PC-3 (cell line): ENCODE data around the gene RRAGA. TPM values are rescaled to one million over a fixed set of nuclear protein-coding genes. Genes with fewer than 3 reads are reported as not detected.

ENCODE experiments used
- ATAC-seq: fragments of 200-7000 bp; cut with Tn5 transposase; 2 replicates; pipeline ENCODE4 v1.9.1; 2020; ENCODE audit warnings: mild to moderate bottlenecking, moderate library complexity
- BruUV-seq: library from RNA; stranded (reverse); fragments of 400-500 nt; replicated peaks from 2 replicates; lab custom pipeline; 2021; lab: Mats Ljungman, UMichigan
- CTCF ChIA-PET: fragments of 300-600 bp; sonication (Branson Sonifier 250); formaldehyde crosslinking; loops from one replicate; lab custom pipeline; 2022; ENCODE audit warnings: antibody characterized with exemption; lab: Charles Lee
- POLR2A ChIA-PET: fragments of 300-600 bp; sonication (Branson Sonifier 250); formaldehyde crosslinking; loops from one replicate; lab custom pipeline; 2022; ENCODE audit warnings: antibody characterized with exemption; ENCODE audit not compliant: unreplicated experiment; lab: Charles Lee
- DNase-seq: peaks from one replicate; pipeline ENCODE4 v3.0.0-alpha.2; 2015
- H2AFZ ChIP-seq: fragments of 300-600 bp; sonication (generic); 2 replicates; pipeline ENCODE4 v1.6.0; 2016; ENCODE audit warnings: antibody characterized with exemption, low read length
- H3F3A ChIP-seq: fragments of 300-600 bp; sonication (generic); one replicate; pipeline ENCODE4 v1.6.0; 2017; ENCODE audit warnings: antibody characterized with exemption, low read length, control low read depth, mild to moderate bottlenecking; ENCODE audit not compliant: unreplicated experiment
- H3K27ac ChIP-seq: fragments of 300-600 bp; sonication (generic); 2 replicates; pipeline ENCODE4 v1.5.1; 2016; ENCODE audit warnings: mild to moderate bottlenecking, low read length
- H3K27me3 ChIP-seq: fragments of 300-600 bp; sonication (generic); 2 replicates; pipeline ENCODE4 v1.6.1; 2016; ENCODE audit warnings: low read length, mixed read lengths
- H3K36me3 ChIP-seq: fragments of 300-600 bp; sonication (generic); 2 replicates; pipeline ENCODE4 v1.6.1; 2016; ENCODE audit warnings: low read depth, mixed run types, low read length, mixed read lengths
- H3K4me1 ChIP-seq: fragments of 300-600 bp; sonication (generic); 2 replicates; pipeline ENCODE4 v1.5.1; 2016; ENCODE audit warnings: low read length; ENCODE audit not compliant: insufficient read depth
- H3K4me2 ChIP-seq: fragments of 300-600 bp; sonication (generic); 2 replicates; pipeline ENCODE4 v1.6.0; 2016; ENCODE audit warnings: low read length
- H3K4me3 ChIP-seq: fragments of 300-600 bp; sonication (generic); 2 replicates; pipeline ENCODE4 v1.5.1; 2016; ENCODE audit warnings: mild to moderate bottlenecking, low read length, mixed read lengths
- H3K79me2 ChIP-seq: fragments of 300-600 bp; sonication (generic); 2 replicates; pipeline ENCODE4 v1.6.1; 2017; ENCODE audit warnings: low read length, mixed read lengths
- H3K9ac ChIP-seq: fragments of 300-600 bp; sonication (generic); 2 replicates; pipeline ENCODE4 v1.6.0; 2016; ENCODE audit warnings: mild to moderate bottlenecking, low read length
- H3K9me2 ChIP-seq: fragments of 300-600 bp; sonication (generic); replicated peaks from 2 replicates; pipeline ENCODE4 v1.6.1; 2016; ENCODE audit warnings: mixed run types, low read length, mixed read lengths
- H3K9me3 ChIP-seq: fragments of 300-600 bp; sonication (generic); 2 replicates; pipeline ENCODE4 v1.6.1; 2016; ENCODE audit warnings: low read length, mixed read lengths
- H4K20me1 ChIP-seq: fragments of 300-600 bp; sonication (generic); 2 replicates; pipeline ENCODE4 v1.6.1; 2016; ENCODE audit warnings: low read length, mixed read lengths
- CTCF ChIP-seq: fragments of 300-600 bp; sonication (generic); conservative IDR thresholded peaks from 2 replicates; pipeline ENCODE4 v1.5.1; 2017; ENCODE audit warnings: antibody characterized with exemption, low read depth, mild to moderate bottlenecking, low read length
- EZH2 ChIP-seq: fragments of 300-600 bp; sonication (generic); IDR thresholded peaks from one replicate; pipeline ENCODE4 v1.6.1; 2017; ENCODE audit warnings: antibody characterized with exemption, mild to moderate bottlenecking, low read length; ENCODE audit not compliant: unreplicated experiment
- EZH2phosphoT487 ChIP-seq: fragments of 300-600 bp; sonication (generic); IDR thresholded peaks from 2 replicates; pipeline ENCODE4 v1.6.1; 2018; ENCODE audit warnings: mild to moderate bottlenecking, antibody characterized with exemption, low read length, borderline replicate concordance
- intact Hi-C: fragments of 100-400 bp; cut with micrococcal nuclease; formaldehyde crosslinking; loops from 2 replicates; pipeline ENCODE4 v1.9.0; 2023
- total RNA-seq: library from RNA; depleted of rRNA; stranded (reverse); fragments of >200 nt; gene quantifications from 2 replicates; pipeline ENCODE4 v1.2.3, GENCODE V29; 2014

RRAGA gene
- total RNA-seq, 1 experiment from 2014 or later = 13.0 TPM

GRCh38 chr9:19032406-19032805, 16.8 kb upstream of the RRAGA start:
- POLR2A ChIA-PET = no interaction called here
- no peaks in the 10 kb centered on the region for H3K79me2 ChIP-seq
- CTCF ChIA-PET = no interaction called here

GRCh38 chr9:19033015-19033414, 16.2 kb upstream of the RRAGA start, which contains the start of gene SAXO1:
SAXO1 (minus strand) TSS chr9:19033209; CDS start chr9:19032908, 301 bp downstream.
- BruUV-seq = no TSS peak
- H3K27me3 ChIP-seq = no peaks in the 10 kb centered on the region
- DNase-seq = no peak
- ATAC-seq = no peak
- intact Hi-C loops = no loop called here
- POLR2A ChIA-PET = no interaction called here
- H3K9ac ChIP-seq = no peak within 1 kb of the TSS
- no peaks in the 10 kb centered on the region for H3K9me2 ChIP-seq
- no peaks in the 10 kb centered on the region for H3K36me3 ChIP-seq
- H4K20me1 ChIP-seq = no peaks in the 10 kb centered on the region
- H3K4me2 ChIP-seq = no peak within 1 kb of the TSS
- TF ChIP-seq EZH2phosphoT487 = no peak
- TF ChIP-seq EZH2 = no peak
- TF ChIP-seq CTCF = no peak
- CTCF ChIA-PET = no interaction called here
- no peak within 1 kb of the TSS for H2AFZ ChIP-seq
- no peaks in the 10 kb centered on the region for H3K79me2 ChIP-seq
- H3K27ac ChIP-seq = no peak within 1 kb of the TSS
- H3K9me3 ChIP-seq = no peaks in the 10 kb centered on the region
- H3K4me3 ChIP-seq = no peak within 1 kb of the TSS
- no peaks in the 10 kb centered on the region for H3K4me1 ChIP-seq
- no peaks in the 10 kb centered on the region for H3F3A ChIP-seq

More at GRCh38 chr9:19032406-19032805, 16.8 kb upstream of the RRAGA start:
- Histone ChIP-seq H2AFZ (no peak overlapping the region), H3K4me3 (no peak overlapping the region), H3F3A (no peaks in the 10 kb centered on the region), H3K9me2 (no peaks in the 10 kb centered on the region), H3K4me1 (no peaks in the 10 kb centered on the region), H3K9ac (no peak overlapping the region), H3K36me3 (no peaks in the 10 kb centered on the region), H3K27ac (no peak overlapping the region), H3K9me3 (no peaks in the 10 kb centered on the region), H3K27me3 (no peaks in the 10 kb centered on the region), H4K20me1 (no peaks in the 10 kb centered on the region), H3K4me2 (no peak overlapping the region)
- DNase-seq = no peak
- intact Hi-C loops = no loop called here
- no peak for TF ChIP-seq EZH2
- TF ChIP-seq EZH2phosphoT487 = no peak
- no peak for TF ChIP-seq CTCF
- no peak for ATAC-seq
- BruUV-seq = no TSS peak

GRCh38 chr9:19036611-19037010, 12.6 kb upstream of the RRAGA start:
- Histone ChIP-seq H3F3A (no peaks in the 10 kb centered on the region), H3K4me2 (no peak overlapping the region), H3K9ac (no peak overlapping the region), H3K4me1 (no peaks in the 10 kb centered on the region), H3K4me3 (no peak overlapping the region), H3K9me2 (no peaks in the 10 kb centered on the region), H4K20me1 (no peaks in the 10 kb centered on the region), H3K27ac (no peak overlapping the region), H3K79me2 (no peaks in the 10 kb centered on the region), H3K9me3 (no peaks in the 10 kb centered on the region), H3K36me3 (no peaks in the 10 kb centered on the region), H2AFZ (no peak overlapping the region), H3K27me3 (no peaks in the 10 kb centered on the region)
- no TSS peak for BruUV-seq
- POLR2A ChIA-PET = no interaction called here
- DNase-seq = no peak
- CTCF ChIA-PET = no interaction called here
- no peak for ATAC-seq
- intact Hi-C loops = no loop called here
- TF ChIP-seq CTCF = 0 out of 2 replicates have a peak, but pooled peaks have one; percentile 12
- no peak for TF ChIP-seq EZH2phosphoT487
- TF ChIP-seq EZH2 = no peak
